Neural crest cell (in vitro differentiated cells): ENCODE results near the gene IRF3. TPM values are rescaled to one million over a fixed set of nuclear protein-coding genes. Genes with fewer than 3 reads are reported as not detected.
A peak's percentile ranks its signal among the peaks of the same experiment; 100 is the strongest.

Source experiments
- DNase-seq: peaks from one replicate; pipeline ENCODE4 v3.0.0; 2021; ENCODE audit warnings: low read depth, mixed read lengths, low spot score
- H3K27ac Mint-ChIP-seq: one replicate; pipeline ENCODE4 v1.8.0; 2021; ENCODE audit warnings: mild to moderate bottlenecking, mixed read lengths; ENCODE audit not compliant: unreplicated experiment
- H3K27me3 Mint-ChIP-seq: 2 replicates; pipeline ENCODE4 v1.8.0; 2021; ENCODE audit warnings: low read depth, mild to moderate bottlenecking, mixed read lengths
- H3K36me3 Mint-ChIP-seq: 2 replicates; pipeline ENCODE4 v1.8.0; 2021; ENCODE audit warnings: low read depth, mild to moderate bottlenecking, mixed read lengths
- H3K4me1 Mint-ChIP-seq: 2 replicates; pipeline ENCODE4 v1.8.0; 2021; ENCODE audit warnings: mixed read lengths
- H3K4me3 Mint-ChIP-seq: one replicate; pipeline ENCODE4 v1.8.0; 2021; ENCODE audit warnings: mild to moderate bottlenecking, mixed read lengths
- H3K9me3 Mint-ChIP-seq: 2 replicates; pipeline ENCODE4 v1.8.0; 2021; ENCODE audit warnings: mixed read lengths
- CTCF ChIP-seq: fragments of 200-600 bp; sonication (generic); conservative IDR thresholded peaks from 2 replicates; pipeline ENCODE4 v1.5.0; 2021; ENCODE audit warnings: antibody characterized with exemption, mild to moderate bottlenecking
- total RNA-seq: library from RNA; stranded (reverse); gene quantifications from 2 replicates; pipeline ENCODE4 v1.2.1, GENCODE V29; 2021

IRF3 gene
- total RNA-seq, 1 donor from 2014 or later: 76.0 TPM

DNA sequence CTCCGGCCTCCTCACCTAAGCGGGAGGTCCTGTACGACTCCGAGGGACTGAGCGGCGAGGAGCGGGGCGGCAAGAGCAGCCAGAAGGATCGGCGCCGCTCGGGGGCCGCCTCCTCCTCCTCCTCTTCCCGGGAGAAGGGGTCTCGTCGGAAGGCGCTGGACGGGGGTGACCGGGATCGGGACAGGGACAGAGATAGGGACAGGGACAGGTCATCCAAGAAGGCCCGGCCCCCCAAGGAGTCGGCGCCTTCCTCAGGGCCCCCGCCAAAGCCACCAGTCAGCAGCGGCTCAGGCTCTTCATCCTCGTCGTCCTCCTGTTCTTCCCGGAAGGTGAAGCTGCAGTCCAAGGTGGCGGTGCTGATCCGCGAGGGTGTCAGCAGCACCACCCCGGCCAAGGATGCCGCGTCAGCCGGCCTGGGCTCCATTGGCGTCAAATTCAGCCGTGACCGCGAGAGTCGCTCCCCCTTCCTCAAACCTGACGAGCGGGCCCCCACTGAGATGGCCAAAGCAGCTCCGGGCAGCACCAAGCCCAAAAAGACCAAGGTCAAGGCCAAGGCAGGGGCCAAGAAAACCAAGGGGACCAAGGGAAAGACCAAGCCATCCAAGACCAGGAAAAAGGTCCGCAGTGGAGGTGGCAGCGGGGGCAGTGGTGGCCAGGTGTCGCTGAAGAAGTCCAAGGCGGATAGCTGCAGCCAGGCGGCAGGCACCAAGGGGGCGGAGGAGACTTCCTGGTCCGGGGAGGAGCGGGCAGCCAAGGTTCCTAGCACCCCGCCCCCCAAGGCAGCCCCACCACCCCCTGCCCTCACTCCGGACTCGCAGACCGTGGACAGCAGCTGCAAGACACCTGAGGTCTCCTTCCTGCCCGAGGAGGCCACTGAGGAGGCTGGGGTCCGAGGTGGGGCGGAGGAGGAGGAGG, 12.8 kb downstream of the IRF3 start:
- H3K9me3 Mint-ChIP-seq: no peaks in the 10 kb centered on the region
- no peak overlapping the region for H3K27ac Mint-ChIP-seq
- H3K4me3 Mint-ChIP-seq: no peak overlapping the region
- no peak for TF ChIP-seq CTCF
- H3K27me3 Mint-ChIP-seq: no peaks in the 10 kb centered on the region
- H3K36me3 Mint-ChIP-seq: peaks cover 6% of the 10 kb centered on the region
- DNase-seq: no peak
- no peaks in the 10 kb centered on the region for H3K4me1 Mint-ChIP-seq

- H3K27me3 Mint-ChIP-seq: no peaks in the 10 kb centered on the region
- H3K9me3 Mint-ChIP-seq: no peaks in the 10 kb centered on the region
- no peak overlapping the region for H3K27ac Mint-ChIP-seq
- peaks cover 6% of the 10 kb centered on the region for H3K36me3 Mint-ChIP-seq
- DNase-seq: no peak
- TF ChIP-seq CTCF: no peak
- H3K4me3 Mint-ChIP-seq: no peak overlapping the region
- H3K4me1 Mint-ChIP-seq: no peaks in the 10 kb centered on the region
Observed at GRCh38 chr19:49651820-49652550, 13.7 kb downstream of the IRF3 start.

DNA sequence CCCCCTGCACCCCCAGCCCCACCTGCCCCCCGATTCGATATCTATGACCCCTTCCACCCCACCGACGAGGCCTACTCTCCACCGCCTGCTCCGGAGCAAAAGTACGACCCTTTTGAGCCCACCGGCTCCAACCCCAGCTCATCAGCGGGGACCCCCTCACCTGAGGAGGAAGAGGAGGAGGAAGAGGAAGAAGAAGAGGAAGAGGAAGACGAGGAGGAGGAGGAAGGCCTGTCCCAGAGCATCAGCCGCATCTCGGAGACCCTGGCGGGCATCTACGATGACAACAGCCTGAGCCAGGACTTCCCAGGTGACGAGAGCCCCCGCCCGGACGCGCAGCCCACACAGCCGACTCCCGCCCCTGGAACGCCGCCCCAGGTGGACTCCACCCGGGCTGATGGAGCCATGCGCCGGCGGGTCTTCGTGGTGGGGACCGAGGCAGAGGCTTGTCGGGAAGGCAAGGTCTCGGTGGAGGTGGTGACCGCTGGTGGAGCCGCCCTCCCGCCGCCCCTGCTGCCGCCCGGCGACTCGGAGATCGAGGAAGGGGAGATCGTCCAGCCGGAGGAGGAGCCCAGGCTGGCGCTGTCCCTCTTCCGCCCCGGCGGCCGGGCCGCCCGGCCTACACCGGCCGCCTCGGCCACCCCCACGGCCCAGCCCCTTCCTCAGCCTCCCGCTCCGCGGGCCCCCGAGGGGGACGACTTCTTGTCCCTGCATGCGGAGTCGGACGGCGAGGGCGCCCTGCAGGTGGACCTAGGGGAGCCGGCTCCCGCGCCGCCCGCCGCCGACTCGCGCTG, 14.4 kb downstream of the IRF3 start:
- Mint-ChIP-seq H3K4me1 (no peaks in the 10 kb centered on the region), H3K4me3 (no peak overlapping the region), H3K27me3 (no peaks in the 10 kb centered on the region), H3K27ac (no peak overlapping the region), H3K9me3 (no peaks in the 10 kb centered on the region), H3K36me3 (peaks cover 3% of the 10 kb centered on the region)
- TF ChIP-seq CTCF: no peak
- DNase-seq: no peak

- Mint-ChIP-seq H3K9me3 (no peaks in the 10 kb centered on the region), H3K27ac (no peak overlapping the region), H3K4me3 (peak overlapping the region; percentile 61), H3K4me1 (peaks cover 26% of the 10 kb centered on the region), H3K27me3 (no peaks in the 10 kb centered on the region), H3K36me3 (peaks cover 5% of the 10 kb centered on the region)
- no peak for DNase-seq
- TF ChIP-seq CTCF: no peak
Observed at GRCh38 chr19:49646586-49646985, 19.1 kb downstream of the IRF3 start.

DNA sequence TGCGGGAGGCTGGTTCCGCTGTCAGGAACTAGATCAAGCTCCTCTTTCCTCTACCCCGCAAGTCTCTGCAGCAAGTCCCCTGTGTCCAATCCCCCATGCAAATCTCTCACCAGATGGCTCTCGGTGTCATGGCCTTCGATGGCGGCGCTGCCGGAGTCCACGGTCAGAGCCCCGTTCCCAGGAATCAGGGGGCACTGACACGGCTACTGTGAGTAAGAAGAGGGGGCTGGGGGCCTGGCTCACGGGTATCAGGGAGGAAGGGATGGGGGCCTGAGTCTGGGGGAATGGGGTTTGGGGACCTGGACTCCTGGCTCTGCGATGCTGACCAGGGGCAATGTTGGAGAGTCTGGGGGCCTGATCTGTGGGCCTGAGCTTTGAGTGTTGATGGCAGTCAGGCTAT, 19.7 kb downstream of the IRF3 start:
- no peak for TF ChIP-seq CTCF
- Mint-ChIP-seq H3K27ac (no peak overlapping the region), H3K9me3 (no peaks in the 10 kb centered on the region), H3K4me3 (no peak overlapping the region), H3K27me3 (no peaks in the 10 kb centered on the region), H3K4me1 (peaks cover 30% of the 10 kb centered on the region), H3K36me3 (peaks cover 5% of the 10 kb centered on the region)
- DNase-seq: no peak
